Endothelial cell of umbilical vein (primary cell): ENCODE results near the gene SULT4A1. TPM values are rescaled to one million over a fixed set of nuclear protein-coding genes. Genes with fewer than 3 reads are reported as not detected.

Experiments used
- BruUV-seq: library from RNA; stranded (reverse); fragments of 400-500 nt; replicated peaks from 2 replicates; lab custom pipeline; 2021; lab: Mats Ljungman, UMichigan
- CTCF ChIA-PET: fragments of 300-600, 350-600 bp; sonication (Branson Sonifier 250); formaldehyde crosslinking; loops from one replicate; lab custom pipeline; 2021; ENCODE audit warnings: antibody characterized with exemption, inconsistent platforms; lab: Charles Lee
- POLR2A ChIA-PET: fragments of 300-600, 350-600 bp; sonication (Branson Sonifier 250); formaldehyde crosslinking; loops from one replicate; lab custom pipeline; 2021; ENCODE audit warnings: antibody characterized with exemption, inconsistent platforms; lab: Charles Lee
- DNase-seq: peaks from one replicate; pipeline ENCODE4 v3.0.0-alpha.2; 2011; ENCODE audit warnings: low read depth, low spot score
- FAIRE-seq: peaks from 2 replicates; lab custom pipeline; 2011; peaks lifted over from hg19 to GRCh38; lab: Jason Lieb, UNC
- H2AFZ ChIP-seq: 2 replicates; pipeline ENCODE4 v1.6.0; 2012; ENCODE audit warnings: low read depth, low read length, control low read depth, inconsistent platforms
- H3K27ac ChIP-seq: 2 replicates; pipeline ENCODE4 v1.5.1; 2011; ENCODE audit warnings: low read depth, mild to moderate bottlenecking, control low read depth, low read length, moderate library complexity; ENCODE audit not compliant: insufficient read depth
- H3K27me3 ChIP-seq, 2 experiments: 2 replicates each; pipeline versions ENCODE4 v1.6.0 to v1.6.1; 2011; ENCODE audit warnings: low read length in 2 of 2, mixed read lengths in 1 of 2; ENCODE audit not compliant: control insufficient read depth in 2 of 2, insufficient read depth in 2 of 2
- H3K36me3 ChIP-seq, 2 experiments: 2 replicates in 1 of 2; 3 replicates in 1 of 2; pipeline ENCODE4 v1.5.1; 2011; ENCODE audit warnings: low read length in 2 of 2, mild to moderate bottlenecking in 1 of 2, moderate library complexity in 1 of 2; ENCODE audit not compliant: control insufficient read depth in 2 of 2, insufficient read depth in 2 of 2; ENCODE audit errors: extremely low read depth in 1 of 2
- H3K4me1 ChIP-seq: 3 replicates; pipeline ENCODE4 v1.5.1; 2011; ENCODE audit warnings: mild to moderate bottlenecking, low read length; ENCODE audit not compliant: control insufficient read depth, insufficient read depth; ENCODE audit errors: extremely low read depth
- H3K4me2 ChIP-seq: 2 replicates; pipeline ENCODE4 v1.6.1; 2011; ENCODE audit warnings: low read length, control low read depth, mixed read lengths; ENCODE audit not compliant: insufficient read depth
- H3K4me3 ChIP-seq, 3 experiments: fragments of 200-600 bp in 1 of 3; sonication (generic), shearing (Covaris generic) in 1 of 3; replicated peaks in 1 of 3; 2 replicates each; pipeline ENCODE4 v1.5.1; 2011 to 2016; ENCODE audit warnings: control low read depth in 3 of 3, low read length in 3 of 3, mild to moderate bottlenecking in 2 of 3, inconsistent platforms in 1 of 3, low read depth in 1 of 3, moderate library complexity in 1 of 3; ENCODE audit not compliant: insufficient read depth in 1 of 3
- H3K79me2 ChIP-seq: 2 replicates; pipeline ENCODE4 v1.6.0; 2012; ENCODE audit warnings: low read length, inconsistent platforms; ENCODE audit not compliant: control insufficient read depth, insufficient read depth
- H3K9ac ChIP-seq: replicated peaks from 2 replicates; pipeline ENCODE3; 2011; ENCODE audit warnings: low read length, control low read depth; ENCODE audit not compliant: insufficient read depth; ENCODE audit errors: extremely low read depth
- H3K9me1 ChIP-seq: replicated peaks from 3 replicates; pipeline ENCODE4 v1.6.0; 2011; ENCODE audit warnings: mild to moderate bottlenecking, low read length; ENCODE audit not compliant: control insufficient read depth, insufficient read depth; ENCODE audit errors: extremely low read depth
- H3K9me3 ChIP-seq: replicated peaks from 2 replicates; pipeline ENCODE4 v1.5.1; 2012; ENCODE audit warnings: low read length, inconsistent platforms; ENCODE audit not compliant: control insufficient read depth, insufficient read depth
- H4K20me1 ChIP-seq: replicated peaks from 2 replicates; pipeline ENCODE3; 2011; ENCODE audit warnings: mild to moderate bottlenecking, low read length; ENCODE audit not compliant: control insufficient read depth, insufficient read depth; ENCODE audit errors: extremely low read depth
- CTCF ChIP-seq, 2 donors: IDR thresholded peaks; 1 replicate in 1 of 2; 2 replicates in 1 of 2; pipeline ENCODE4 v1.5.1; 2011; ENCODE audit warnings: low read length in 2 of 2, mild to moderate bottlenecking in 2 of 2, moderate library complexity in 2 of 2, control low read depth in 1 of 2, inconsistent platforms in 1 of 2, low read depth in 1 of 2; ENCODE audit not compliant: insufficient read depth in 1 of 2; ENCODE audit errors: extremely low read depth in 1 of 2
- EZH2 ChIP-seq: IDR thresholded peaks from 2 replicates; pipeline ENCODE4 v1.6.1; 2012; ENCODE audit warnings: borderline replicate concordance, low read depth, mild to moderate bottlenecking, moderate library complexity, low read length, inconsistent platforms; ENCODE audit not compliant: severe bottlenecking
- FOS ChIP-seq: IDR thresholded peaks from 2 replicates; pipeline ENCODE4 v1.6.1; 2011; ENCODE audit warnings: mild to moderate bottlenecking, low read length, moderate library complexity, borderline replicate concordance; ENCODE audit not compliant: insufficient read depth
- GATA2 ChIP-seq: IDR thresholded peaks from 2 replicates; pipeline ENCODE4 v1.7.0; 2011; ENCODE audit warnings: low read depth, mild to moderate bottlenecking, moderate library complexity, mixed read lengths, low read length; ENCODE audit not compliant: insufficient read length, insufficient read depth
- JUN ChIP-seq: IDR thresholded peaks from 2 replicates; pipeline ENCODE4 v1.6.1; 2011; ENCODE audit warnings: borderline replicate concordance, low read depth; ENCODE audit not compliant: insufficient read length, insufficient read depth
- MAX ChIP-seq: IDR thresholded peaks from 2 replicates; pipeline ENCODE4 v1.6.1; 2011; ENCODE audit not compliant: insufficient read depth, insufficient read length
- MYC ChIP-seq: IDR thresholded peaks from one replicate; pipeline ENCODE4 v1.6.1; 2011; ENCODE audit warnings: mild to moderate bottlenecking, low read depth, low read length
- POLR2A ChIP-seq: IDR thresholded peaks from 2 replicates; pipeline ENCODE4 v1.6.1; 2012; ENCODE audit warnings: low read depth, mild to moderate bottlenecking, control low read depth, low read length
- POLR2AphosphoS5 ChIP-seq: IDR thresholded peaks from 2 replicates; pipeline ENCODE4 v1.6.1; 2012; ENCODE audit warnings: low read depth, mild to moderate bottlenecking, control low read depth, low read length, moderate library complexity; ENCODE audit not compliant: insufficient read depth
- dilution Hi-C: fragments of 300-500 bp; cut with MboI; formaldehyde crosslinking; loops from one replicate; pipeline ENCODE4 v1.15.0; 2019; ENCODE audit warnings: low sequenced_read_pairs; ENCODE audit not compliant: extremely low pct_ligation_motif_present
- intact Hi-C: fragments of 100-400 bp; cut with micrococcal nuclease; formaldehyde crosslinking; loops from one replicate; pipeline ENCODE4 v1.10.0; 2022
- polyA plus RNA-seq, 4 experiments: library from polyadenylated mRNA; depleted of rRNA in 3 of 4; stranded (reverse) in 3 of 4; unstranded in 1 of 4; fragments of >200 nt; gene quantifications; 2 replicates each; pipeline versions ENCODE4 v1.2.1 to v1.2.3, GENCODE V29; 2011 to 2012; ENCODE audit warnings: missing spikeins in 1 of 4
- total RNA-seq: library from RNA; stranded (reverse); gene quantifications from 2 replicates; pipeline ENCODE4 v1.2.3, GENCODE V29; 2021

The SULT4A1 gene
- total and polyA plus RNA-seq, 2 donors (not counting 3 experiments of a cell fraction or from before 2014, with no cell fraction given), result 0.48 TPM; not detected in 1

GRCh38 chr22:43895986-43896645 lies 33.8 kb upstream of the SULT4A1 start:
- CTCF ChIA-PET, result interaction anchor here (1.5 to 5.1 kb wide), 3 partner anchors 11 to 50 kb away, joined by 7 to 36 read pairs (median 13); no protein-coding TSS in a partner anchor
- Histone ChIP-seq H4K20me1 (no peaks in the 10 kb centered on the region), H3K36me3 (no peaks in the 10 kb centered on the region), H3K4me2 (no peak overlapping the region), H3K9me1 (no peaks in the 10 kb centered on the region), H3K4me1 (no peaks in the 10 kb centered on the region), H3K4me3 (no peak overlapping the region), H3K79me2 (no peaks in the 10 kb centered on the region), H2AFZ (no peak overlapping the region), H3K27ac (no peak overlapping the region), H3K9ac (no peak overlapping the region), H3K27me3 (peaks cover 13 to 20% of the 10 kb centered on the region in 2 experiments), H3K9me3 (no peaks in the 10 kb centered on the region)
- intact Hi-C loops, result no loop called here
- FAIRE-seq, result no peak
- TF ChIP-seq CTCF (IDR thresholded peaks at IDR 0.05; ENCODE audit: extremely low read depth in 1 of 2, insufficient read depth in 1 of 2, low read depth in 1 of 2, low read length in 2 of 2) (no peak), FOS (no peak)
- DNase-seq, result no peak
- POLR2A ChIA-PET, result no interaction called here
- dilution Hi-C loops, result no loop called here
- no TSS peak for BruUV-seq

DNA sequence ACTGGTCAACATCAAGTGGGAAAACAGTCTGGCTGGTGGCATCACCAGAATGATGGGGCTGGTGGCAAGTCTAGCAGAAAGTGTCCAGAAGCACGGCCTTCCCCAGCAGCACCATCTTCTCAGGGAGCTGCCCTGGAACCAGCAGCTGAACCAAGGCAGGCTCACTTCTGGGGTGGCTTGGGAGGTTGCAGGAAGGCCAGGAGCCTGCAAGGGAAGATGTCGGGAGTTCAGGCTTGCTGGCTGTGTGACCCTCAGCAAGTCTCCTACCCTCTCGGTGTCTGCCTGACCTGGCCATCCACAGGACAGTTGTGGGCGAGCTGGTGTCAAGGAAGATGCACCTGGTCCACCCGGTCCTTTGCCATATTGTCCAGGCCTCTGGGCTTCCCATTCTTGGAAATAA lies 31.8 kb upstream of the SULT4A1 start:
- POLR2A ChIA-PET, result no interaction called here
- no peak overlapping the region for H3K9ac ChIP-seq

More for the DNA sequence above, 31.8 kb upstream of the SULT4A1 start:
- Histone ChIP-seq H3K27ac (no peak overlapping the region), H3K9me3 (no peaks in the 10 kb centered on the region), H3K9me1 (no peaks in the 10 kb centered on the region), H3K27me3 (peaks cover 16 to 31% of the 10 kb centered on the region in 2 experiments), H3K4me3 (no peak overlapping the region), H2AFZ (no peak overlapping the region), H3K79me2 (no peaks in the 10 kb centered on the region), H3K4me2 (no peak overlapping the region), H3K4me1 (no peaks in the 10 kb centered on the region), H4K20me1 (no peaks in the 10 kb centered on the region), H3K36me3 (no peaks in the 10 kb centered on the region)
- FAIRE-seq (no peak), DNase-seq (no peak)
- TF ChIP-seq EZH2, result no peak
- no peak for TF ChIP-seq FOS
- no peak for TF ChIP-seq MYC
- TF ChIP-seq POLR2A, result no peak
- TF ChIP-seq GATA2, result no peak
- no peak for TF ChIP-seq POLR2AphosphoS5
- TF ChIP-seq MAX, result no peak
- no peak for TF ChIP-seq CTCF (IDR thresholded peaks at IDR 0.05; ENCODE audit: extremely low read depth in 1 of 2, insufficient read depth in 1 of 2, low read depth in 1 of 2, low read length in 2 of 2)
- no peak for TF ChIP-seq JUN
- CTCF ChIA-PET, result interaction anchor here (1.4 to 2.1 kb wide), 3 partner anchors 9 to 17 kb away, joined by 3 to 11 read pairs (median 8); no protein-coding TSS in a partner anchor
- no TSS peak for BruUV-seq
- intact Hi-C loops, result no loop called here
- dilution Hi-C loops, result no loop called here
